ENCODE measurements around the gene ZNF48. TPM values are rescaled to one million over a fixed set of nuclear protein-coding genes. Genes with fewer than 3 reads are reported as not detected.
A peak's percentile ranks its signal among the peaks of the same experiment; 100 is the strongest.

The ZNF48 gene
- total RNA-seq, 1 experiment from 2014 or later, result 8.9 TPM

DNA sequence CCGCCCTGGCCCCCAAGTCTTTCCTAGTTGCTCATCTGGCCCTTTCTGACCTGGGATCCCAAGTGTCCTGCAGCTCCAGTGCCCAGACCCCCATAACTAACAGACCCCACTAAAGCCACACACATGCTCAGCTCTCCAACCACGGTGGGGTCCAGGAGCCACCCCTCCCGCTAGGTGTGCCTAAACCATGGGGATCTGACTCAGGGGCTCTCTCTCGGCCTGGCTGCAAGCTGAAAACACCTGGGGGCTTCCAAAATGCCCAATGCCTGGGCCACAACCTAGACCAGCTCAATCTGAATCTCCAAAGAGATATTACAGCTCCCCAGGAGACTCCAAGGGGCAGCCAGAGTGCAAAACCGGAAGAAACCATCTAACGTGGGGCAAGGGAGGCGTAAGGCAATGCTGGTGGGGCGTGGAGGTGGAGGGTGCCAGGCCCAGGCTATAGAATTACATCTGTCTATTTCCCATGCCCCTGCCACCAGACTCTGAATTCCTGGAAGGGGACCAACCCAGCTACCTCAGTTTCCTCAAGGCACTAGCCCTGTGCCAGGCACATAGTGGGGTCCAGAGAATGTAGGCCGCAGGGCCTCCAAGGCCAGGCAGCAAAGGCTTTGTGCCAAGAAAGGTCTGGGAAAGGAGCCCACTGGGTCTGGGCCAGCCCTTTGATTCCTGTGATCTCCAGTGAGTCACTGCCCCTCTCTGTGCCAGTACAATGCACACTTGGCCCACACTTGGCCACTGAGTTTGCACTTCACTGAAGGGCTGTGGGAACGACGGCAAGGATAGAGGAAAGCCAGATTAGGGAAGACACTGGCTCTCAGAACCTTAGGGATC, 43.4 kb upstream of the ZNF48 start:
- ChIA-PET POLR2A (ENCODE audit: unreplicated experiment) (no interaction called here), CTCF (no interaction called here)
- Histone ChIP-seq H3K27ac (ENCODE audit: low read length) (peak overlapping the region; percentile 83), H3K79me2 (ENCODE audit: low read length) (peaks cover 20% of the 10 kb centered on the region), H3K27me3 (ENCODE audit: low read length) (no peaks in the 10 kb centered on the region), H3F3A (ENCODE audit: low read length, unreplicated experiment) (no peaks in the 10 kb centered on the region), H3K36me3 (ENCODE audit: low read depth, low read length) (peaks cover 10% of the 10 kb centered on the region; the same call in 1 of the 2 replicates), H3K4me1 (ENCODE audit: insufficient read depth, low read length) (peaks cover 33% of the 10 kb centered on the region), H3K9me3 (ENCODE audit: low read length) (no peaks in the 10 kb centered on the region), H4K20me1 (ENCODE audit: low read length) (peaks cover 13% of the 10 kb centered on the region), H3K9ac (ENCODE audit: low read length) (peak overlapping the region; percentile 27; the same call in 1 of the 2 replicates), H3K4me2 (ENCODE audit: low read length) (peak overlapping the region; percentile 64), H2AFZ (ENCODE audit: low read length) (no peak overlapping the region), H3K9me2 (replicated peaks; ENCODE audit: low read length) (no peaks in the 10 kb centered on the region), H3K4me3 (ENCODE audit: low read length) (no peak overlapping the region)
- peak; percentile 88 for DNase-seq
- TF ChIP-seq, protein P1, sequence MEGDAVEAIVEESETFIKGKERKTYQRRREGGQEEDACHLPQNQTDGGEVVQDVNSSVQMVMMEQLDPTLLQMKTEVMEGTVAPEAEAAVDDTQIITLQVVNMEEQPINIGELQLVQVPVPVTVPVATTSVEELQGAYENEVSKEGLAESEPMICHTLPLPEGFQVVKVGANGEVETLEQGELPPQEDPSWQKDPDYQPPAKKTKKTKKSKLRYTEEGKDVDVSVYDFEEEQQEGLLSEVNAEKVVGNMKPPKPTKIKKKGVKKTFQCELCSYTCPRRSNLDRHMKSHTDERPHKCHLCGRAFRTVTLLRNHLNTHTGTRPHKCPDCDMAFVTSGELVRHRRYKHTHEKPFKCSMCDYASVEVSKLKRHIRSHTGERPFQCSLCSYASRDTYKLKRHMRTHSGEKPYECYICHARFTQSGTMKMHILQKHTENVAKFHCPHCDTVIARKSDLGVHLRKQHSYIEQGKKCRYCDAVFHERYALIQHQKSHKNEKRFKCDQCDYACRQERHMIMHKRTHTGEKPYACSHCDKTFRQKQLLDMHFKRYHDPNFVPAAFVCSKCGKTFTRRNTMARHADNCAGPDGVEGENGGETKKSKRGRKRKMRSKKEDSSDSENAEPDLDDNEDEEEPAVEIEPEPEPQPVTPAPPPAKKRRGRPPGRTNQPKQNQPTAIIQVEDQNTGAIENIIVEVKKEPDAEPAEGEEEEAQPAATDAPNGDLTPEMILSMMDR (conservative IDR thresholded peaks at IDR 0.05; ENCODE audit: low read depth, low read length), result no peak
- no peak for TF ChIP-seq EZH2 (IDR thresholded peaks at IDR 0.05; ENCODE audit: low read length, unreplicated experiment)
- no peak for TF ChIP-seq EZH2phosphoT487 (IDR thresholded peaks at IDR 0.05; ENCODE audit: borderline replicate concordance, low read length)
- BruUV-seq (replicated peaks), result no TSS peak
- peak; percentile 65 for ATAC-seq
- intact Hi-C loops (cut with micrococcal nuclease), result no loop called here

DNA sequence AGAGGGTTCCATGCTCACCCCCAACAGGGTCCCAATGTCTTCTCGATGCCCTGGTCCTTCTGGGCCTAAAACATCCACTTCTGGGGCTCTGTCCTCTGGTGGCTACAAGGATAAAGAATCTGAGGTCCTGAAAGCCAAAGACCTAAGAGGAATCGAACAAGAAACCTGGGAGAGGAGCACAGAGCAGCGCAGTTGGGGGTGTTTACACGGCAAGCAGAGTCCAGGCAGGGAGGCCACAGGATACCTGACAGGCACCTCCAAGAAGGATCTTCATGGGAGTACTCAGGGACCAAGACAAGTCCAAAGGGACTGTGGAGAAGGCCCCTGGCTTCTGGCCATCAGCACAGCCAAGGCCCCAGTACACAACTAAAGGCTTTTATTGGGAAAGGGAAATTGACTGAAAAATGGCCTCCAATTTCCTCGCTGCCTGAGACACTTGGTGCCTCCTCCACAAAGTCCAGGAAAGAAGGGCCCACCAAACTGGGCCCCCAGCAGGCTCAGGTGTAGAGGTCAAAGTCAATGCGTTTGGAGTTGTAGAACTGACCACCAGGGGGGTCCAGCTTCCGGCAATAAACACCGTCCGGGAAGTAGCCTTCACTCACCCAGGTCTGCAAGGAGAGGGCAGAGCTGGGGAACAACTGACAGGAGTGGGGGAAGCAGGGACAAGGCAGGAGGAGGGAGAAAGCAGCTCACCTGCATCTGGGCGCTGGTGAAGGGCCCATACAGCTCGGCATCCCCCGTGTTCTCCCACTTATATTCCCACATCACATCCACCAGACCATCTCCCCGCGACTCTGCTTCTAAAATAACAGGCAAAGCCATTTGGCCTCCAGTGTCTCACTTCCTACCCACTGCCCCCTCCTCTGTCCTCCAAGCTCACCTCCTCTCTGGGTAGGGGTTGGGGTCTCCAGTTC, 42.5 kb upstream of the ZNF48 start:
- Histone ChIP-seq H2AFZ (ENCODE audit: low read length) (no peak overlapping the region), H3K27ac (ENCODE audit: low read length) (peak overlapping the region; percentile 83), H3K4me2 (ENCODE audit: low read length) (peak overlapping the region; percentile 64), H3F3A (ENCODE audit: low read length, unreplicated experiment) (no peaks in the 10 kb centered on the region), H3K79me2 (ENCODE audit: low read length) (peaks cover 20% of the 10 kb centered on the region), H3K4me1 (ENCODE audit: insufficient read depth, low read length) (peaks cover 33% of the 10 kb centered on the region), H3K9me3 (ENCODE audit: low read length) (no peaks in the 10 kb centered on the region), H3K9ac (ENCODE audit: low read length) (peak overlapping the region; percentile 27; the same call in 1 of the 2 replicates), H3K4me3 (ENCODE audit: low read length) (no peak overlapping the region), H3K36me3 (ENCODE audit: low read depth, low read length) (peaks cover 10% of the 10 kb centered on the region; the same call in 1 of the 2 replicates), H4K20me1 (ENCODE audit: low read length) (peaks cover 13% of the 10 kb centered on the region), H3K27me3 (ENCODE audit: low read length) (no peaks in the 10 kb centered on the region), H3K9me2 (replicated peaks; ENCODE audit: low read length) (no peaks in the 10 kb centered on the region)
- TF ChIP-seq, protein P1 (conservative IDR thresholded peaks at IDR 0.05; ENCODE audit: low read depth, low read length), result 0 out of 2 replicates have a peak, but pooled peaks have one; percentile 18
- TF ChIP-seq EZH2phosphoT487 (IDR thresholded peaks at IDR 0.05; ENCODE audit: borderline replicate concordance, low read length) (no peak), EZH2 (IDR thresholded peaks at IDR 0.05; ENCODE audit: low read length, unreplicated experiment) (no peak)
- intact Hi-C loops (cut with micrococcal nuclease), result no loop called here
- no TSS peak for BruUV-seq (replicated peaks)
- ChIA-PET POLR2A (ENCODE audit: unreplicated experiment) (interaction anchor here (0.6 kb wide), 1 partner anchor 57 kb away, joined by 19 read pairs; no protein-coding TSS in a partner anchor), CTCF (no interaction called here)
- ATAC-seq, result no peak
- DNase-seq, result no peak
